ENCODE data around the gene HLA-C.
"Not testable (repeated sequence)": the region's sequence is repeated elsewhere in the genome, so short reads cannot be mapped to it uniquely, and the experiment has no call there.

HLA-C gene

GRCh38 chr6:31271641-31272357 lies at the start of gene HLA-C:
Gene HLA-C (minus strand): TSS chr6:31272092. CDS start chr6:31272071, 21 bp downstream.
- DNase-seq = peak; percentile 89

GRCh38 chr6:31321005-31321707 lies 49.3 kb upstream of the HLA-C start:
- no peak for DNase-seq

- DNase-seq = no peak
These were observed 45.1 kb upstream of the HLA-C start for GRCh38 chr6:31317036-31317435.

- DNase-seq = no peak
These were observed 37.7 kb upstream of the HLA-C start for GRCh38 chr6:31309641-31310040.

GRCh38 chr6:31308845-31309175 lies 36.9 kb upstream of the HLA-C start:
- DNase-seq = no peak

GRCh38 chr6:31308050-31308844 lies 36.4 kb upstream of the HLA-C start:
- peak; percentile 65 for DNase-seq

- no peak for DNase-seq
These were observed 35.8 kb upstream of the HLA-C start for GRCh38 chr6:31307669-31308049.

GRCh38 chr6:31305703-31306219 lies 33.9 kb upstream of the HLA-C start:
- no peak for DNase-seq

GRCh38 chr6:31304683-31305082 lies 32.8 kb upstream of the HLA-C start:
- DNase-seq = no peak

- DNase-seq = no peak
These were observed 28.9 kb upstream of the HLA-C start for GRCh38 chr6:31300797-31301196.

GRCh38 chr6:31299947-31300346 lies 28.1 kb upstream of the HLA-C start:
- DNase-seq = no peak

GRCh38 chr6:31299511-31299910 lies 27.6 kb upstream of the HLA-C start:
- no peak for DNase-seq

- DNase-seq = no peak
These were observed 22.2 kb upstream of the HLA-C start for GRCh38 chr6:31294056-31294455.

- no peak for DNase-seq
These were observed 21.5 kb upstream of the HLA-C start for GRCh38 chr6:31293343-31293742.

- no peak for DNase-seq
These were observed 17.9 kb upstream of the HLA-C start for GRCh38 chr6:31289788-31290187.

GRCh38 chr6:31287619-31288018 lies 15.7 kb upstream of the HLA-C start:
- DNase-seq = no peak

GRCh38 chr6:31285982-31286381 lies 14.1 kb upstream of the HLA-C start:
- DNase-seq = no peak

- DNase-seq = no peak
These were observed 13.6 kb upstream of the HLA-C start for GRCh38 chr6:31285486-31285885.

GRCh38 chr6:31279647-31280046 lies 7.8 kb upstream of the HLA-C start:
- DNase-seq = not testable (repeated sequence)

- no peak for DNase-seq
These were observed 1.1 kb upstream of the HLA-C start for GRCh38 chr6:31272836-31273626.

- no peak for DNase-seq
These were observed 544 bp upstream of the HLA-C start for GRCh38 chr6:31272436-31272835.

- peak; percentile 49 for DNase-seq
These were observed 878 bp downstream of the HLA-C start for GRCh38 chr6:31270788-31271640.
